Natural killer cell (primary cell): Measurements from ENCODE around the gene KCP. TPM values are rescaled to one million over a fixed set of nuclear protein-coding genes. Genes with fewer than 3 reads are reported as not detected.

Source experiments
- ATAC-seq, 3 donors: fragments of 150-1000 bp in 2 of 3; fragments of 200-7000 bp in 1 of 3; cut with Tn5 transposase; 1 replicate in 1 of 3; 2 replicates in 2 of 3; pipeline ENCODE4 v1.10.0; 2021; ENCODE audit warnings: mild to moderate bottlenecking in 2 of 3, moderate library complexity in 2 of 3
- DNase-seq, 2 donors: peaks; one replicate each; pipeline versions ENCODE4 v3.0.0 to v3.0.0-alpha.2; 2013 to 2021; ENCODE audit warnings: mixed read lengths in 1 of 2
- H3K27ac ChIP-seq: one replicate; pipeline ENCODE4 v1.5.1; 2013; ENCODE audit warnings: mild to moderate bottlenecking, low read length
- H3K27me3 ChIP-seq: one replicate; pipeline ENCODE4 v1.6.1; 2013; ENCODE audit warnings: low read length; ENCODE audit not compliant: control insufficient read depth, insufficient read depth
- H3K36me3 ChIP-seq: one replicate; pipeline ENCODE4 v1.6.1; 2013; ENCODE audit warnings: low read length; ENCODE audit not compliant: control insufficient read depth, insufficient read depth
- H3K4me1 ChIP-seq: one replicate; pipeline ENCODE4 v1.6.1; 2013; ENCODE audit warnings: low read length; ENCODE audit not compliant: control insufficient read depth, insufficient read depth
- H3K4me3 ChIP-seq: one replicate; pipeline ENCODE4 v1.5.1; 2013; ENCODE audit warnings: low read length
- H3K9me3 ChIP-seq: one replicate; pipeline ENCODE4 v1.6.1; 2013; ENCODE audit warnings: low read length; ENCODE audit not compliant: control insufficient read depth, insufficient read depth
- H3K27ac Mint-ChIP-seq, 2 donors: one replicate each; pipeline ENCODE4 v1.8.0; 2022; ENCODE audit warnings: mild to moderate bottlenecking in 2 of 2, mixed read lengths in 2 of 2, moderate library complexity in 1 of 2
- H3K27me3 Mint-ChIP-seq, 2 donors: one replicate each; pipeline ENCODE4 v1.8.0; 2022; ENCODE audit warnings: low read depth in 2 of 2, mixed read lengths in 2 of 2
- H3K36me3 Mint-ChIP-seq: one replicate; pipeline ENCODE4 v1.8.0; 2022; ENCODE audit warnings: mixed read lengths
- H3K4me1 Mint-ChIP-seq, 2 donors: one replicate each; pipeline ENCODE4 v1.8.0; 2022; ENCODE audit warnings: mixed read lengths in 2 of 2
- H3K4me3 Mint-ChIP-seq: one replicate; pipeline ENCODE4 v1.8.0; 2022; ENCODE audit warnings: mild to moderate bottlenecking, moderate library complexity, mixed read lengths
- H3K9me3 Mint-ChIP-seq, 2 donors: one replicate each; pipeline ENCODE4 v1.8.0; 2022; ENCODE audit warnings: mixed read lengths in 2 of 2
- CTCF ChIP-seq: fragments of 200-600 bp; IDR thresholded peaks from one replicate; pipeline ENCODE4 v1.8.0; 2022; ENCODE audit warnings: antibody characterized with exemption
- WGBS: methylation state at CpG from one replicate; pipeline ENCODE4 v1.1.7; 2013; ENCODE audit warnings: missing lambda C conversion rate; ENCODE audit not compliant: insufficient coverage; 5-methylcytosine and 5-hydroxymethylcytosine counted together
- intact Hi-C: fragments of 100-400 bp; cut with micrococcal nuclease; formaldehyde crosslinking; loops from one replicate; pipeline ENCODE4 v1.14.2; 2022
- total RNA-seq, 4 donors: library from RNA; stranded (reverse); fragments of 120-200 nt in 1 of 4; gene quantifications; one replicate each; pipeline versions ENCODE4 v1.2.3 to v1.2.4, GENCODE V29; 2013 to 2022

Gene KCP
- total RNA-seq, 3 donors from 2014 or later (not counting 1 experiment from before 2014, with no cell fraction given) = 0.49 to 0.95 TPM; not detected in 1

GRCh38 chr7:128909625-128910568 lies 612 bp downstream of the KCP start:
- intact Hi-C loops = no loop called here
- Histone ChIP-seq H3K27ac (no peak overlapping the region), H3K4me3 (no peak overlapping the region), H3K36me3 (no peaks in the 10 kb centered on the region), H3K27me3 (peaks cover 12% of the 10 kb centered on the region), H3K4me1 (peaks cover 8% of the 10 kb centered on the region), H3K9me3 (no peaks in the 10 kb centered on the region)
- Mint-ChIP-seq H3K9me3 (no peaks in the 10 kb centered on the region), H3K27ac (no peak overlapping the region), H3K36me3 (no peaks in the 10 kb centered on the region), H3K4me1 (no peaks in the 10 kb centered on the region), H3K4me3 (no peak overlapping the region), H3K27me3 (peaks cover 32 to 59% of the 10 kb centered on the region in 2 donors)
- DNase-seq (no peak), ATAC-seq (no peak)
- WGBS = 30% methylated on average over 42 of the region's 42 CpGs
- no peak for TF ChIP-seq CTCF

GRCh38 chr7:128908750-128909624 lies 1.5 kb downstream of the KCP start:
- Mint-ChIP-seq H3K27me3 (peaks cover 26 to 58% of the 10 kb centered on the region in 2 donors), H3K9me3 (no peaks in the 10 kb centered on the region), H3K4me3 (no peak overlapping the region), H3K4me1 (no peaks in the 10 kb centered on the region), H3K36me3 (no peaks in the 10 kb centered on the region), H3K27ac (no peak overlapping the region)
- no peak for TF ChIP-seq CTCF
- 87% methylated on average over 6 of the region's 6 CpGs for WGBS
- ATAC-seq (no peak), DNase-seq (no peak)
- intact Hi-C loops = no loop called here
- Histone ChIP-seq H3K27ac (no peak overlapping the region), H3K4me1 (peaks cover 11% of the 10 kb centered on the region), H3K27me3 (peaks cover 11% of the 10 kb centered on the region), H3K9me3 (no peaks in the 10 kb centered on the region), H3K36me3 (no peaks in the 10 kb centered on the region), H3K4me3 (no peak overlapping the region)

GRCh38 chr7:128906766-128907559 lies 3.5 kb downstream of the KCP start:
- Histone ChIP-seq H3K4me1 (peaks cover 11% of the 10 kb centered on the region), H3K4me3 (no peak overlapping the region), H3K27ac (no peak overlapping the region), H3K27me3 (peaks cover 9% of the 10 kb centered on the region), H3K9me3 (no peaks in the 10 kb centered on the region), H3K36me3 (no peaks in the 10 kb centered on the region)
- WGBS = 91% methylated on average over 19 of the region's 19 CpGs
- DNase-seq = no peak
- Mint-ChIP-seq H3K27me3 (peaks cover 29 to 52% of the 10 kb centered on the region in 2 donors), H3K4me3 (no peak overlapping the region), H3K27ac (no peak overlapping the region), H3K36me3 (no peaks in the 10 kb centered on the region), H3K9me3 (no peaks in the 10 kb centered on the region), H3K4me1 (no peaks in the 10 kb centered on the region)
- no peak for ATAC-seq
- TF ChIP-seq CTCF = no peak
- intact Hi-C loops = no loop called here
